Mucosa of descending colon (tissue), 3 donors: ENCODE measurements around the gene FBXW4. TPM values are rescaled to one million over a fixed set of nuclear protein-coding genes. Genes with fewer than 3 reads are reported as not detected.

ENCODE experiments used
- ATAC-seq: fragments of 200-7000 bp; cut with Tn5 transposase; one replicate; pipeline ENCODE4 v1.9.1; 2020; ENCODE audit warnings: mild to moderate bottlenecking, moderate library complexity
- DNase-seq, 3 donors: peaks; one replicate each; pipeline ENCODE4 v3.0.0-alpha.2; 2020
- H3K36me3 ChIP-seq: fragments of 200-600 bp; one replicate; pipeline ENCODE4 v1.8.0; 2021; ENCODE audit warnings: low read depth, mild to moderate bottlenecking
- H3K4me1 ChIP-seq: fragments of 200-600 bp; one replicate; pipeline ENCODE4 v1.8.0; 2021; ENCODE audit warnings: low read depth, mild to moderate bottlenecking
- H3K4me3 ChIP-seq: fragments of 200-600 bp; one replicate; pipeline ENCODE4 v1.8.0; 2021; ENCODE audit warnings: mild to moderate bottlenecking
- H3K9me3 ChIP-seq: fragments of 200-600 bp; one replicate; pipeline ENCODE4 v1.8.0; 2021; ENCODE audit warnings: mild to moderate bottlenecking
- intact Hi-C, 2 donors: fragments of 100-400 bp; cut with DNase I in 1 of 2; cut with micrococcal nuclease in 1 of 2; formaldehyde crosslinking; loops; one replicate each; pipeline versions ENCODE4 v1.11.0 to v1.11.1; 2022; cut with DNase I, micrococcal nuclease
- total RNA-seq, 3 donors: library from RNA; stranded (reverse); fragmentation: NEBNext Ultra II Directional in 2 of 3; extraction: Animal tissue kit (Norgen Biotek cat#: 25700) in 2 of 3; gene quantifications; one replicate each; pipeline versions ENCODE4 v1.2.1 to v1.2.4, GENCODE V29; 2021 to 2023
- TF ChIP-seq, protein P1 (sequence below): fragments of 200-600 bp; IDR thresholded peaks from one replicate; pipeline ENCODE4 v1.8.0; 2022; ENCODE audit warnings: antibody characterized with exemption, mild to moderate bottlenecking
- donor health status: DM: no; HTN: no; CAD: no; lungs with moderate emphysema.
- donor health status: DM: no; HTN: no; CAD: no.
- donor health status: DM: no; HTN: yes; CAD: no.

FBXW4 gene
- total RNA-seq, 3 donors from 2014 or later = 57.3 to 126 (median 73.3) TPM

- intact Hi-C loops = no loop called here
- Histone ChIP-seq H3K4me3 (no peak overlapping the region), H3K4me1 (no peaks in the 10 kb centered on the region), H3K9me3 (no peaks in the 10 kb centered on the region), H3K36me3 (no peaks in the 10 kb centered on the region)
- DNase-seq (no peak), ATAC-seq (no peak)
- TF ChIP-seq, protein P1, sequence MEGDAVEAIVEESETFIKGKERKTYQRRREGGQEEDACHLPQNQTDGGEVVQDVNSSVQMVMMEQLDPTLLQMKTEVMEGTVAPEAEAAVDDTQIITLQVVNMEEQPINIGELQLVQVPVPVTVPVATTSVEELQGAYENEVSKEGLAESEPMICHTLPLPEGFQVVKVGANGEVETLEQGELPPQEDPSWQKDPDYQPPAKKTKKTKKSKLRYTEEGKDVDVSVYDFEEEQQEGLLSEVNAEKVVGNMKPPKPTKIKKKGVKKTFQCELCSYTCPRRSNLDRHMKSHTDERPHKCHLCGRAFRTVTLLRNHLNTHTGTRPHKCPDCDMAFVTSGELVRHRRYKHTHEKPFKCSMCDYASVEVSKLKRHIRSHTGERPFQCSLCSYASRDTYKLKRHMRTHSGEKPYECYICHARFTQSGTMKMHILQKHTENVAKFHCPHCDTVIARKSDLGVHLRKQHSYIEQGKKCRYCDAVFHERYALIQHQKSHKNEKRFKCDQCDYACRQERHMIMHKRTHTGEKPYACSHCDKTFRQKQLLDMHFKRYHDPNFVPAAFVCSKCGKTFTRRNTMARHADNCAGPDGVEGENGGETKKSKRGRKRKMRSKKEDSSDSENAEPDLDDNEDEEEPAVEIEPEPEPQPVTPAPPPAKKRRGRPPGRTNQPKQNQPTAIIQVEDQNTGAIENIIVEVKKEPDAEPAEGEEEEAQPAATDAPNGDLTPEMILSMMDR = no peak
Measured at GRCh38 chr10:101669181-101669580, 25.8 kb downstream of the FBXW4 start.

DNA sequence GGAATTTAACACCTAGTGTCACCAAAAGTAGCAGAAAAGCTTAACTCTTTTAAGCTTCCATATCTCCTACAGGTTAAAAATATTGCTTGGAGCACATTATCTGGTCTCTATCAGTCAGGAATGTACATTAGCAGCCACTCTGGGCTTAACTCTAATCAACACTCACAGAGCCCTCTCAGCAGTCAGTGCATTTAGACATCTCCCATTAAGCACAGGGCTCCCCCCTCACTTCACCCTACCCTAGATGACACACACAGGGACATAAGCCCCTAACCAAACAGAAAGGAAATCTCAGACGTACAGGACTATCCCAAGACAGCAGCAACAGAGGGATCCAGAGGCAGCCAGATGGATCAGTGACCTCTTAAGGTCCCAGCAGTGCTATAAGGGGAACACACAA is 26.4 kb downstream of the FBXW4 start:
- no peaks in the 10 kb centered on the region for H3K4me1 ChIP-seq
- intact Hi-C loops = no loop called here
- no peaks in the 10 kb centered on the region for H3K9me3 ChIP-seq
- DNase-seq (no peak), ATAC-seq (no peak)
- no peaks in the 10 kb centered on the region for H3K36me3 ChIP-seq
- H3K4me3 ChIP-seq = no peak overlapping the region
- TF ChIP-seq, protein P1 = no peak

- no peak for ATAC-seq
- intact Hi-C loops = no loop called here
- Histone ChIP-seq H3K4me1 (no peaks in the 10 kb centered on the region), H3K36me3 (peaks cover 2% of the 10 kb centered on the region), H3K4me3 (no peak overlapping the region), H3K9me3 (no peaks in the 10 kb centered on the region)
- TF ChIP-seq, protein P1 = no peak
- no peak for DNase-seq
Measured at GRCh38 chr10:101666083-101666482, 28.9 kb downstream of the FBXW4 start.

GRCh38 chr10:101663097-101663496 is 31.9 kb downstream of the FBXW4 start:
- intact Hi-C loops = no loop called here
- Histone ChIP-seq H3K36me3 (peaks cover 2% of the 10 kb centered on the region), H3K9me3 (no peaks in the 10 kb centered on the region), H3K4me1 (no peaks in the 10 kb centered on the region), H3K4me3 (no peak overlapping the region)
- no peak for DNase-seq
- TF ChIP-seq, protein P1 = no peak
- no peak for ATAC-seq

- Histone ChIP-seq H3K4me1 (no peaks in the 10 kb centered on the region), H3K4me3 (no peak overlapping the region), H3K36me3 (peaks cover 2% of the 10 kb centered on the region), H3K9me3 (no peaks in the 10 kb centered on the region)
- ATAC-seq (no peak), DNase-seq (no peak)
- intact Hi-C loops = no loop called here
- TF ChIP-seq, protein P1 = no peak
Measured at GRCh38 chr10:101660256-101660655, 34.7 kb downstream of the FBXW4 start.

DNA sequence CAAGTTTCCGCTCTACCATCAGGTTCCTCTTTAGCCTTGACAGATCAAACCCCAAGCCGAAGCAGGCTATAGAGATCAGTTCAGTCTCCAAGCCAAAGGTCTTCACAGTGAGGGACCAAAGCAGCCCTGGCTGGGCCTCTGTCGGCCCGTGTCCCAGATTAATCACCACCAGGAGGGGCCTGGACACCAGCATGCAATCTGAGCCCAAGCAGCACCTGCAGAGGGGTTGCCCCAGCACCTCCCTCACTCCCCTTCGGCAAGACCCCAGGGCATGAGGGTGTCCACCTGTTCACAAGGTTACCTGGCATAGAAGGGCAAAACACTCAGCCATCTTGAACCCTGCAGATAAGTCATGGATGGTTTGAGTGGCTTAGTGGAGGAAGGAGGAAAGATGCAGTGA is 36.0 kb downstream of the FBXW4 start:
- H3K4me3 ChIP-seq = no peak overlapping the region
- no peaks in the 10 kb centered on the region for H3K4me1 ChIP-seq
- peaks cover 2% of the 10 kb centered on the region for H3K36me3 ChIP-seq
- H3K9me3 ChIP-seq = no peaks in the 10 kb centered on the region
- DNase-seq (no peak), ATAC-seq (no peak)
- TF ChIP-seq, protein P1 = no peak
- intact Hi-C loops = no loop called here
